GM12865 (cell line): ENCODE data around the gene B4GALT2.

Experiments used
- DNase-seq: peaks from one replicate; pipeline ENCODE4 v3.0.0; 2010; ENCODE audit warnings: low read depth
- H3K4me3 ChIP-seq: 2 replicates; pipeline ENCODE4 v1.5.1; 2011; ENCODE audit warnings: mild to moderate bottlenecking, low read depth, low read length, control low read depth
- CTCF ChIP-seq: IDR thresholded peaks from 2 replicates; pipeline ENCODE4 v1.5.1; 2011; ENCODE audit warnings: low read length, control low read depth, low read depth, inconsistent platforms; ENCODE audit not compliant: insufficient read depth; ENCODE audit errors: missing control alignments

B4GALT2 gene

GRCh38 chr1:44020464-44020863 lies 41.5 kb downstream of the B4GALT2 start:
- no peak for DNase-seq
- no peak overlapping the region for H3K4me3 ChIP-seq
- no peak for TF ChIP-seq CTCF

- H3K4me3 ChIP-seq, result no peak overlapping the region
- TF ChIP-seq CTCF, result no peak
- DNase-seq, result no peak
Observed at GRCh38 chr1:44021156-44021555, 42.1 kb downstream of the B4GALT2 start.

- DNase-seq, result no peak
- no peak for TF ChIP-seq CTCF
- H3K4me3 ChIP-seq, result no peak overlapping the region
Observed at GRCh38 chr1:44021581-44022321, 42.7 kb downstream of the B4GALT2 start.

GRCh38 chr1:44024031-44024902 lies 45.3 kb downstream of the B4GALT2 start:
- TF ChIP-seq CTCF, result no peak
- no peak overlapping the region for H3K4me3 ChIP-seq
- no peak for DNase-seq

- no peak for DNase-seq
- TF ChIP-seq CTCF, result no peak
- H3K4me3 ChIP-seq, result no peak overlapping the region
Observed at GRCh38 chr1:44024903-44025525, 46.0 kb downstream of the B4GALT2 start.

GRCh38 chr1:44025816-44026215 lies 46.8 kb downstream of the B4GALT2 start:
- no peak for DNase-seq
- no peak overlapping the region for H3K4me3 ChIP-seq
- no peak for TF ChIP-seq CTCF
